CD1c-positive myeloid dendritic cell (primary cell): ENCODE data around the gene PLA2G4F.
A peak's percentile ranks its signal among the peaks of the same experiment; 100 is the strongest.

ENCODE experiments used
- DNase-seq: peaks from one replicate; pipeline ENCODE4 v3.0.0-alpha.2; 2016; ENCODE audit errors: extremely low spot score

Gene PLA2G4F

GRCh38 chr15:42156243-42156922, at the start of gene PLA2G4F:
PLA2G4F (minus strand) TSS chr15:42156636; CDS start chr15:42156549, 87 bp downstream.
- DNase-seq, result no peak

- DNase-seq, result no peak
Measured at GRCh38 chr15:42203891-42204290, 47.5 kb upstream of the PLA2G4F start.

- no peak for DNase-seq
Measured at GRCh38 chr15:42202653-42203052, 46.2 kb upstream of the PLA2G4F start.

GRCh38 chr15:42201801-42202200, 45.4 kb upstream of the PLA2G4F start:
- DNase-seq, result no peak

- no peak for DNase-seq
Measured at GRCh38 chr15:42199126-42199525, 42.7 kb upstream of the PLA2G4F start.

- DNase-seq, result no peak
Measured at GRCh38 chr15:42198516-42198915, 42.1 kb upstream of the PLA2G4F start.

GRCh38 chr15:42194513-42194912, 38.1 kb upstream of the PLA2G4F start:
- peak; percentile 29 for DNase-seq

- DNase-seq, result no peak
Measured at GRCh38 chr15:42193383-42193782, 36.9 kb upstream of the PLA2G4F start.

- DNase-seq, result no peak
Measured at GRCh38 chr15:42191610-42192346, 35.3 kb upstream of the PLA2G4F start.

GRCh38 chr15:42190370-42190769, 33.9 kb upstream of the PLA2G4F start:
- DNase-seq, result no peak

- peak; percentile 79 for DNase-seq
Measured at GRCh38 chr15:42185801-42186200, 29.4 kb upstream of the PLA2G4F start.

GRCh38 chr15:42184736-42185135, 28.3 kb upstream of the PLA2G4F start:
- DNase-seq, result no peak

GRCh38 chr15:42184296-42184695, 27.9 kb upstream of the PLA2G4F start:
- DNase-seq, result peak; percentile 90

- peak; percentile 82 for DNase-seq
Measured at GRCh38 chr15:42182961-42183360, 26.5 kb upstream of the PLA2G4F start.

- peak; percentile 54 for DNase-seq
Measured at GRCh38 chr15:42182328-42182886, 26.0 kb upstream of the PLA2G4F start.

GRCh38 chr15:42178056-42178455, 21.6 kb upstream of the PLA2G4F start:
- DNase-seq, result no peak

GRCh38 chr15:42175671-42176070, 19.2 kb upstream of the PLA2G4F start:
- no peak for DNase-seq

- DNase-seq, result no peak
Measured at GRCh38 chr15:42172475-42172874, 16.0 kb upstream of the PLA2G4F start.

GRCh38 chr15:42171795-42172194, 15.4 kb upstream of the PLA2G4F start:
- no peak for DNase-seq

GRCh38 chr15:42171122-42171521, 14.7 kb upstream of the PLA2G4F start:
- DNase-seq, result peak; percentile 51

GRCh38 chr15:42166225-42166940, 9.9 kb upstream of the PLA2G4F start:
- no peak for DNase-seq

GRCh38 chr15:42165106-42165505, 8.7 kb upstream of the PLA2G4F start:
- DNase-seq, result peak; percentile 33
